Stomach (tissue), 9 donors: ENCODE measurements around the gene KIF21B. TPM values are rescaled to one million over a fixed set of nuclear protein-coding genes. Genes with fewer than 3 reads are reported as not detected.
A peak's percentile ranks its signal among the peaks of the same experiment; 100 is the strongest.

Experiments used
- DNase-seq, 2 donors: peaks; one replicate each; pipeline versions ENCODE4 v3.0.0 to v3.0.0-alpha.2; 2013 to 2019
- H3K27ac ChIP-seq, 5 donors: fragments of 200-600 bp in 4 of 5; sonication (generic) in 4 of 5; one replicate each; pipeline ENCODE4 v1.5.1; 2013 to 2019; ENCODE audit warnings: mild to moderate bottlenecking in 1 of 5, moderate library complexity in 1 of 5
- H3K27me3 ChIP-seq, 3 donors: fragments of 200-600 bp; sonication (generic); one replicate each; pipeline ENCODE4 v1.5.1; 2017 to 2019; ENCODE audit warnings: mixed run types in 1 of 3
- H3K36me3 ChIP-seq, 4 donors: fragments of 200-600 bp; sonication (generic); 1 replicate in 3 of 4; 2 replicates in 1 of 4; pipeline ENCODE4 v1.5.1; 2016 to 2019
- H3K4me1 ChIP-seq, 4 donors: fragments of 200-600 bp; sonication (generic); one replicate each; pipeline ENCODE4 v1.5.1; 2016 to 2019
- H3K4me3 ChIP-seq, 4 donors: fragments of 200-600 bp; sonication (generic) in 3 of 4; one replicate each; pipeline ENCODE4 v1.5.1; 2016 to 2019; ENCODE audit warnings: mild to moderate bottlenecking in 1 of 4
- H3K9me3 ChIP-seq, 4 donors: fragments of 200-600 bp; sonication (generic); one replicate each; pipeline ENCODE4 v1.5.1; 2016 to 2019
- CTCF ChIP-seq, 7 experiments: fragments of 450-650 bp in 4 of 7; fragments of 200-600 bp in 3 of 7; sonication (generic) in 3 of 7; IDR thresholded peaks; one replicate each; pipeline ENCODE4 v1.5.1; 2016 to 2019; ENCODE audit warnings: antibody characterized with exemption in 7 of 7, control low read depth in 2 of 7, mild to moderate bottlenecking in 1 of 7
- EP300 ChIP-seq: sonication (generic); formaldehyde crosslinking; IDR thresholded peaks from one replicate; pipeline ENCODE4 v1.6.1; 2017; ENCODE audit warnings: antibody characterized with exemption
- POLR2A ChIP-seq, 4 donors: fragments of 450-650 bp; IDR thresholded peaks; one replicate each; pipeline ENCODE4 v1.6.1; 2016; ENCODE audit warnings: antibody characterized with exemption in 4 of 4, control low read depth in 2 of 4, mild to moderate bottlenecking in 1 of 4, moderate library complexity in 1 of 4
- POLR2AphosphoS5 ChIP-seq, 3 donors: sonication (generic); formaldehyde crosslinking; IDR thresholded peaks; one replicate each; pipeline ENCODE4 v1.6.1; 2016; ENCODE audit warnings: antibody characterized with exemption in 3 of 3
- WGBS, 5 donors: extraction: QIAGEN DNeasy Blood & Tissue Kit in 3 of 5; methylation state at CpG; one replicate each; pipeline versions ENCODE4 v1.1.5 to v1.1.7; 2013 to 2018; 5-methylcytosine and 5-hydroxymethylcytosine counted together
- intact Hi-C: fragments of 100-400 bp; cut with DNase I; formaldehyde crosslinking; loops from one replicate; pipeline ENCODE4 v1.15.1; 2023; ENCODE audit warnings: low total_unique reads
- polyA plus RNA-seq, 3 donors: library from polyadenylated mRNA; stranded (reverse); fragments of 200-250 nt; gene quantifications; one replicate each; pipeline ENCODE4 v1.2.3, GENCODE V29; 2013
- total RNA-seq, 5 donors: library from RNA; depleted of rRNA; stranded (reverse); fragments of >200 nt; gene quantifications; one replicate each; pipeline versions ENCODE4 v1.1.0 to v1.2.3, GENCODE V29; 2014 to 2016
- donor health status: healthy with polysubstance abuse.
- donor health status: Bipolar disorder and iron deficiency.
- donor health status: healthy.

KIF21B gene
- total and polyA plus RNA-seq, 8 donors = 0.30 to 8.8 (median 2.4) TPM

- Histone ChIP-seq H3K36me3 (no peaks in the 10 kb centered on the region), H3K4me3 (no peak overlapping the region), H3K27ac (no peak overlapping the region), H3K4me1 (peaks cover 7 to 21% (median 13%) of the 10 kb centered on the region in 4 donors), H3K27me3 (peaks cover 0 to 11% (median 0%) of the 10 kb centered on the region in 3 donors), H3K9me3 (no peaks in the 10 kb centered on the region)
- intact Hi-C loops = no loop called here
- no peak for DNase-seq
- no peak for TF ChIP-seq CTCF (IDR thresholded peaks at IDR 0.05)
- no peak for TF ChIP-seq POLR2AphosphoS5 (IDR thresholded peaks at IDR 0.05)
- TF ChIP-seq EP300 = no peak
- no peak for TF ChIP-seq POLR2A (IDR thresholded peaks at IDR 0.05)
- 57 to 78% (median 73%) methylated on average over 7 to 8 of the region's 8 CpGs for WGBS, 5 donors
Measured at GRCh38 chr1:201062511-201063091, 39.1 kb upstream of the KIF21B start.

DNA sequence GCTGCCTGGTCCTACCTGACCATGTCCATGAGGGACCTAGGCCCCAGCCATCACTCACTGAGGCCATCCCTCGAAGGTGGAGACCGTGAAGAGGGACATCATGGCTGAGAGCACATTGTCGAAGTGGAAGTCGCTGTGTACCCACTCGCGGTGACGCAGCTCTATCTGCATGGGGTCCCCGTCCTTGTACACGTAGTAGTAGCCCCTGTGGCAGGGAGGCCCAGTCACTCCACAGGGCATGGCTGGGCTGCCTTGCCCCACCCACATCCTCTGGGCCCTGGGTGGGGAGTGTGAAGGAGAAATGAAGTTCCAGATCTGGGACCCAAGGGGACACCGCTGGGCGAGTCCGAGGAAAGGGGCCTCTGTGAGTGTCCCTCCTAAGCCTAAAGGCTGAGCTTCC lies 38.4 kb upstream of the KIF21B start:
- intact Hi-C loops = no loop called here

DNA sequence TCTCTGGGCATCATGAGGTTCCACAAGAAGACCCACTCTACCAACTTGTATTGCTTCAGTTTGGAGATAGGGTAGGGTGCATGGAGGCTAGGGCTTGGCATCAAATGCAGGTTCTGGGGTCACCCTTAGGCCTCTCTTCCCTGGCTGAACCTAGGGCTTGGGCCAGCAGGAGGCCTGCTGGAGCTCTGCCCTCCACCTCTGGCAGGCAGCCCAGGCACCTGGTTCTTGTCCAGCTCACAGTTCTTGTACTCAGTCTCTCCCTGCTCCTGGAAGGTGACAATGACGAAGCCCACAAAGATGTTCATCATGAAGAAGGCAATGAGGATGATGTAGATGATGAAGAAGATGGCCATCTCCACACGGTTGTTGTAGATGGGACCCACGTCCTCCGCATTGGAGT lies 37.5 kb upstream of the KIF21B start:
- H3K27me3 ChIP-seq = peaks cover 0 to 4% (median 0%) of the 10 kb centered on the region in 3 donors
- intact Hi-C loops = no loop called here
- 68 to 86% (median 79%) methylated on average over 4 of the region's 4 CpGs for WGBS, 5 donors
- H3K9me3 ChIP-seq = no peaks in the 10 kb centered on the region
- TF ChIP-seq EP300 (no peak), POLR2A (IDR thresholded peaks at IDR 0.05) (no peak), CTCF (IDR thresholded peaks at IDR 0.05) (no peak), POLR2AphosphoS5 (IDR thresholded peaks at IDR 0.05) (no peak)
- peak in 1 of 2 donors; percentile 60 for DNase-seq
- no peak overlapping the region for H3K4me3 ChIP-seq
- peaks cover 8 to 31% (median 20%) of the 10 kb centered on the region in 4 donors for H3K4me1 ChIP-seq
- no peaks in the 10 kb centered on the region for H3K36me3 ChIP-seq
- H3K27ac ChIP-seq = no peak overlapping the region

More for the DNA sequence above, 38.4 kb upstream of the KIF21B start:
- 94 to 98% (median 96%) methylated on average over 12 of the region's 12 CpGs for WGBS, 5 donors
- Histone ChIP-seq H3K36me3 (no peaks in the 10 kb centered on the region), H3K9me3 (no peaks in the 10 kb centered on the region), H3K27ac (no peak overlapping the region), H3K4me3 (no peak overlapping the region), H3K4me1 (peaks cover 7 to 22% (median 14%) of the 10 kb centered on the region in 4 donors), H3K27me3 (peaks cover 0 to 11% (median 0%) of the 10 kb centered on the region in 3 donors)
- no peak for DNase-seq
- TF ChIP-seq CTCF (IDR thresholded peaks at IDR 0.05) (no peak), EP300 (no peak), POLR2AphosphoS5 (IDR thresholded peaks at IDR 0.05) (no peak), POLR2A (IDR thresholded peaks at IDR 0.05) (no peak)

- no peaks in the 10 kb centered on the region for H3K36me3 ChIP-seq
- peaks cover 10 to 34% (median 24%) of the 10 kb centered on the region in 4 donors for H3K4me1 ChIP-seq
- WGBS, 5 donors = 50 to 88% (median 80%) methylated on average over 1 to 4 of the region's 4 CpGs
- no peaks in the 10 kb centered on the region for H3K9me3 ChIP-seq
- DNase-seq = no peak
- no peak overlapping the region for H3K27ac ChIP-seq
- no peaks in the 10 kb centered on the region for H3K27me3 ChIP-seq
- no peak overlapping the region for H3K4me3 ChIP-seq
- intact Hi-C loops = no loop called here
- TF ChIP-seq CTCF (IDR thresholded peaks at IDR 0.05) = no peak
- TF ChIP-seq POLR2A (IDR thresholded peaks at IDR 0.05) = no peak
- no peak for TF ChIP-seq POLR2AphosphoS5 (IDR thresholded peaks at IDR 0.05)
- TF ChIP-seq EP300 = no peak
Measured at GRCh38 chr1:201060586-201060985, 37.1 kb upstream of the KIF21B start.
